ENCODE measurements around the gene KREMEN1. TPM values are rescaled to one million over a fixed set of nuclear protein-coding genes. Genes with fewer than 3 reads are reported as not detected.

The KREMEN1 gene
- total and polyA plus RNA-seq, 9 of the 15 experiments (the other 6 are each of a cell fraction or from before 2014, with no cell fraction given), result 0.69 to 11.5 (median 4.3) TPM

- no peak for TF ChIP-seq HBP1 (CRISPR knock-in tag; IDR thresholded peaks at IDR 0.05)
- TF ChIP-seq TSC22D4 (tag; IDR thresholded peaks at IDR 0.05), result no peak
- no peak for TF ChIP-seq ZNF589 (CRISPR knock-in tag; IDR thresholded peaks at IDR 0.05; ENCODE audit: low read depth)
- no peak for TF ChIP-seq RB1 (IDR thresholded peaks at IDR 0.05; ENCODE audit: low read depth)
- TF ChIP-seq E2F6 (IDR thresholded peaks at IDR 0.05; ENCODE audit: borderline replicate concordance in 1 of 2, extremely low read depth in 1 of 2, insufficient read depth in 1 of 2, insufficient read length in 1 of 2, low read depth in 1 of 2, low read length in 1 of 2, poor library complexity in 1 of 2, severe bottlenecking in 1 of 2), result no peak
- TF ChIP-seq ZBTB17 (CRISPR knock-in tag; IDR thresholded peaks at IDR 0.05), result peak; percentile 73; the same call in 1 of the 2 replicates
- no peak for TF ChIP-seq ILF3 (IDR thresholded peaks at IDR 0.05; ENCODE audit: borderline replicate concordance)
- TF ChIP-seq NR4A1 (CRISPR knock-in tag; IDR thresholded peaks at IDR 0.05), result no peak
- peak; percentile 51; the same call in 1 of the 2 replicates for TF ChIP-seq NR4A1 (tag; IDR thresholded peaks at IDR 0.05)
- TF ChIP-seq KHSRP (IDR thresholded peaks at IDR 0.05), result no peak
- TF ChIP-seq MXI1 (IDR thresholded peaks at IDR 0.05; ENCODE audit: low read depth, low read length), result no peak
- no peak for TF ChIP-seq HMBOX1 (IDR thresholded peaks at IDR 0.05)
- no peak for TF ChIP-seq ARHGAP35 (IDR thresholded peaks at IDR 0.05; ENCODE audit: partially characterized antibody)
- TF ChIP-seq ZNF197 (CRISPR knock-in tag; IDR thresholded peaks at IDR 0.05; ENCODE audit: low read depth), result 0 out of 2 replicates have a peak, but pooled peaks have one; percentile 33
- TF ChIP-seq ZNF584 (CRISPR knock-in tag; IDR thresholded peaks at IDR 0.05; ENCODE audit: low read depth), result peak; percentile 72
- no peak for TF ChIP-seq DPF2 (IDR thresholded peaks at IDR 0.05)
- peak; percentile 28 for TF ChIP-seq HNRNPLL (IDR thresholded peaks at IDR 0.05; ENCODE audit: low read depth, low read length, poor library complexity, severe bottlenecking)
- TF ChIP-seq ZFP1 (CRISPR knock-in tag; IDR thresholded peaks at IDR 0.05), result no peak
- no peak for TF ChIP-seq GATA2 (CRISPR knock-in tag; IDR thresholded peaks at IDR 0.05)
- TF ChIP-seq SP1 (CRISPR knock-in tag; IDR thresholded peaks at IDR 0.05), result no peak
- no peak for TF ChIP-seq CCNT2 (IDR thresholded peaks at IDR 0.05; ENCODE audit: borderline replicate concordance, extremely low read depth, insufficient read length, low read depth, low read length)
- no peak; the same call in 1 of the 2 replicates for TF ChIP-seq ZNF395 (CRISPR knock-in tag; IDR thresholded peaks at IDR 0.05)
- TF ChIP-seq TAF7 (tag; IDR thresholded peaks at IDR 0.05), result no peak
- no peak for TF ChIP-seq ZNF507 (tag; conservative IDR thresholded peaks at IDR 0.05)
Observed at GRCh38 chr22:29202212-29203192, 129.7 kb downstream of the KREMEN1 start (continued).
